ENCODE results near the gene SIRPA.

Gene SIRPA

GRCh38 chr20:1870792-1871550 lies 24.2 kb upstream of the SIRPA start:
- no peak for DNase-seq

- DNase-seq: no peak
Measured at GRCh38 chr20:1871807-1872458, 23.3 kb upstream of the SIRPA start.

- no peak for DNase-seq
Measured at GRCh38 chr20:1872459-1873097, 22.6 kb upstream of the SIRPA start.

- DNase-seq: no peak
Measured at GRCh38 chr20:1874450-1875182, 20.6 kb upstream of the SIRPA start.

- DNase-seq: no peak
Measured at GRCh38 chr20:1875183-1875554, 20.0 kb upstream of the SIRPA start.

- no peak for DNase-seq
Measured at GRCh38 chr20:1875762-1876161, 19.4 kb upstream of the SIRPA start.

- DNase-seq: no peak
Measured at GRCh38 chr20:1876217-1876921, 18.8 kb upstream of the SIRPA start.

GRCh38 chr20:1876975-1877608 lies 18.1 kb upstream of the SIRPA start:
- DNase-seq: no peak

- DNase-seq: no peak
Measured at GRCh38 chr20:1877609-1878200, 17.5 kb upstream of the SIRPA start.

GRCh38 chr20:1879369-1879768 lies 15.8 kb upstream of the SIRPA start:
- DNase-seq: no peak

- DNase-seq: no peak
Measured at GRCh38 chr20:1879934-1880333, 15.3 kb upstream of the SIRPA start.

GRCh38 chr20:1880529-1881239 lies 14.5 kb upstream of the SIRPA start:
- no peak for DNase-seq

- no peak for DNase-seq
Measured at GRCh38 chr20:1881240-1881835, 13.9 kb upstream of the SIRPA start.

GRCh38 chr20:1882026-1882425 lies 13.2 kb upstream of the SIRPA start:
- no peak for DNase-seq

- DNase-seq: no peak
Measured at GRCh38 chr20:1883986-1884385, 11.2 kb upstream of the SIRPA start.

GRCh38 chr20:1885254-1885653 lies 10.0 kb upstream of the SIRPA start:
- DNase-seq: no peak

- no peak for DNase-seq
Measured at GRCh38 chr20:1885940-1886693, 9.1 kb upstream of the SIRPA start.

- no peak for DNase-seq
Measured at GRCh38 chr20:1887321-1887720, 7.9 kb upstream of the SIRPA start.

GRCh38 chr20:1887756-1888155 lies 7.5 kb upstream of the SIRPA start:
- DNase-seq: no peak

All from NCI-H1694 treated with DMSO at 0.1 percent for 48 hours (cell line).